ENCODE measurements around the gene WASF2.

Gene WASF2

GRCh38 chr1:27356619-27357280 lies 133.2 kb downstream of the WASF2 start:
- DNase-seq (ENCODE audit: low read depth): no peak

DNA sequence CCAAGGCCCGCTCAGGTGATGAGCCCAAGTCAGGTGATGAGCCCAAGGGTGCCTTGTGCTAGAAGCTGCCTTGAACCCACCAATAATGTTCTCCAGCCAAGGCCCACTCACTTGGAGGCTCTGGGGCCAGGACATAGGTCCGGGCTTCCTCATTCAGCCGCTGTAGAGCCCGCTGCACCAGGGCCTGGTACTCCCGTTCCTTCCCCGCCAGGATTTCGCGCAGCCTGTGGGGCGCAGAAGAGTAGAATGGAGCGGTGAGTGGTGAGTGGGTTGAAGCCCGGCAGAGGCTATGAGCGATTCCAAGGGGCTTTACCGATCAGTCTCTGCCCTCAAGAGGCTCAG lies 133.7 kb downstream of the WASF2 start:
- no peak for DNase-seq (ENCODE audit: low read depth)

GRCh38 chr1:27355683-27356082 lies 134.3 kb downstream of the WASF2 start:
- DNase-seq (ENCODE audit: low read depth): no peak

Data from stimulated activated CD8-positive, alpha-beta memory T cell treated with anti-CD3 and anti-CD28 coated beads, Interleukin-4, amount 100 ng/mL, for 24 hours (primary cell).